Activated CD4-positive, CD25-positive, alpha-beta regulatory T cell treated with anti-CD3 and anti-CD28 coated beads, Interleukin-2, amount 50 U/mL, for 24 hours (primary cell): ENCODE measurements around the gene PRDM2.

Source experiments
- ATAC-seq, 2 donors: fragments of 150-1000 bp; cut with Tn5 transposase; one replicate each; pipeline ENCODE4 v1.10.0; 2021; ENCODE audit warnings: mild to moderate bottlenecking in 1 of 2, moderate library complexity in 1 of 2

Gene PRDM2

GRCh38 chr1:13864760-13865159 is 164.8 kb downstream of the PRDM2 start:
- ATAC-seq, result no peak

DNA sequence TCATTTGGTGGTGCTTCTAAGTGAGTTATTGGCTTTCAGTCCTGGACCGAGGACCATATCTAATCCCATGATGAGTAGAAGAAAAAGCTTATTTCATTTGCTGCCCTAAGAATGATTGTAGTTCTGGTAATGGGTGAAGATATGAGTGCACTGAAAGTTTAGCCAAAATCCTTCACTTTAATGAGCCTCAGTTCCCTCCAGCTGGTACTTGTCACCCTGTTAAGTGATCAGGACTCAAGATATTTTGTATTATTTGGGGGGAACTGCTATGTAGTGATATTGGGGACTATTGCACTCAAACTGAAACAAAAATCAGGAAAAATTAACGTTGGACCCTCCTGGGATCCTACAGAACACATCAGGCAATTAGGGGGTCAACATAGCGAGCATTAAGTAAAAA is 165.9 kb downstream of the PRDM2 start:
- ATAC-seq, result no peak

GRCh38 chr1:13867603-13868002 is 167.6 kb downstream of the PRDM2 start:
- ATAC-seq, result no peak

DNA sequence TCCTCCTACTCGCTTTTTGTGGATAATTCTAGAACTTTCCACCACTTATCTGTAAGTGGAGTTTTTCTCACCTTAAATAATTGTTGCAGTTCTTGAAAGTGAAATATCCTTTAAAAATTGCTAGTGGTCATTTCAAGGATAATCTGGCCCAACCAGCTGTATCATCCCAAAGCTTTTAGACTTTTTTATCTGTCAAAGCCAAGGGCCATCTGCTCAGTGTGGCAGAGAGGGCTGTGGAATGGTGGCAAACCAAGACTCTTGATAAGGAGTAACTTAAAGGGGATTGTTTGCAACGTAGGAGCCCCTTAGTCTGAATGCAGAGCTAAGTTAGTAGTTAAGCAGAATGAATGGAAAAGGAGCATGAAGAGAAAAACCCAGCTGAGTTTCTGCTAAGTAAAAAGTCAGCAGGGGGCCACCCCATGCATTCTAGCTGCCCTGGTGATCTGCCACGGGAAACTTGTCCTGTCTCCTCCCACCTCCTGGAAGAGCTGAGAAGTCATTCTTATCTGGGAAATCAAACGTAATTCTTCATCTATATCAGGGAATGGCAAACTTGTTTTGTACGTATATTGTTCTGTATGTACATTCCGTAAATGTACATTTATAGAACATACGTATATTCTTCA is 169.3 kb downstream of the PRDM2 start:
- no peak for ATAC-seq

DNA sequence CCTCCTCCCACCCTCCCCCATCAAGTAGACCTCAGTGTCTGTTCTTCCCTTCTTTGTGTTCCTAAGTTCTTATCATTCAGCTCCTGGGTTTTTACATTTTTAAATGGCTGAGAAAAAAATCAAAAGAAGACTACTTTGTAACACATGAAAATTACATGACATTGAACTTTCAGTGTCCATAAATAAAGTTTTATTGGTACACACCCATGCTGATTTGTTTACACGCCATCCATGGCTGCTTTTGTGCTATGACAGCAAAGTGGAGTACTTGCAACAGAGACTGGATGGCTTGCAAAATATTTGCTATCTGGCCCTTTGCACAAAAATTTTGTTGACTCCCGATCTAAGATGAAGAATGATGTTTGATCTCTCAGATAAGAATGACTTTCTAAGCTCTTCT is 171.4 kb downstream of the PRDM2 start:
- ATAC-seq, result no peak

DNA sequence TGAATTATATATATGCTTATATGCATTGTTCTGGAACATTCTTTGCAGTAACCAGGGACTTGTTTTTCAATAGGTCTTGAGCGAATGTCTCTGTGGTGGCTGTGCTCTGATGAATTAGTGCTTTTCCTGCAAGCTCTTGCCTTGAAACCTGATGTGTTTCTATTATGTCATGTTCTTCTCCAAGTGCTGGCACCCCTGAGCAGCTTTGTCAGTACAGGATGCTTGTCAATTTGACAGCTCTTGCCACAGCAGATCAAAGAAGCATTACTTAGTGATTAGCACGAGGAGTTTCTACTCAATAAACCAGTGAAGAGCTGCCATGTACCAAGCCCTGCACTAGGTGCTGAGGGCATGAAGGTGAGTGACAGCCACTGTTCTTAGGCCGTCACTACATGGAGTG is 171.9 kb downstream of the PRDM2 start:
- no peak for ATAC-seq

GRCh38 chr1:13873032-13873431 is 173.0 kb downstream of the PRDM2 start:
- ATAC-seq, result no peak
